Uterus (tissue), 4 donors: ENCODE results near the gene MPP3. TPM values are rescaled to one million over a fixed set of nuclear protein-coding genes. Genes with fewer than 3 reads are reported as not detected.
"Not testable (repeated sequence)": the region's sequence is repeated elsewhere in the genome, so short reads cannot be mapped to it uniquely, and the experiment has no call there.

Source experiments
- DNase-seq, 2 donors: peaks; one replicate each; pipeline ENCODE4 v3.0.0-alpha.2; 2019 to 2020
- H3K27ac ChIP-seq, 2 donors: fragments of 200-600 bp; sonication (generic); 1 replicate in 1 of 2; 2 replicates in 1 of 2; pipeline ENCODE4 v1.5.1; 2016 to 2018
- H3K27me3 ChIP-seq, 2 donors: fragments of 200-600 bp; sonication (generic); one replicate each; pipeline ENCODE4 v1.5.1; 2018 to 2019; ENCODE audit warnings: control low read depth in 1 of 2
- H3K36me3 ChIP-seq, 2 donors: fragments of 200-600 bp; sonication (generic); one replicate each; pipeline ENCODE4 v1.5.1; 2019; ENCODE audit warnings: control low read depth in 1 of 2
- H3K4me1 ChIP-seq, 2 donors: fragments of 200-600 bp; sonication (generic); one replicate each; pipeline ENCODE4 v1.5.1; 2018 to 2019; ENCODE audit warnings: control low read depth in 1 of 2
- H3K4me3 ChIP-seq, 2 donors: fragments of 200-600 bp; sonication (generic); 1 replicate in 1 of 2; 2 replicates in 1 of 2; pipeline ENCODE4 v1.5.1; 2018 to 2019; ENCODE audit warnings: mild to moderate bottlenecking in 1 of 2
- H3K9me3 ChIP-seq, 2 donors: fragments of 200-600 bp; sonication (generic); one replicate each; pipeline ENCODE4 v1.5.1; 2019; ENCODE audit warnings: control low read depth in 1 of 2
- CTCF ChIP-seq, 4 experiments: fragments of 200-600 bp in 2 of 4; fragments of 450-650 bp in 2 of 4; sonication (generic) in 2 of 4; IDR thresholded peaks; one replicate each; pipeline ENCODE4 v1.5.1; 2016 to 2019; ENCODE audit warnings: antibody characterized with exemption in 4 of 4, mild to moderate bottlenecking in 2 of 4, moderate library complexity in 1 of 4
- POLR2A ChIP-seq, 2 donors: fragments of 450-650 bp; IDR thresholded peaks; one replicate each; pipeline ENCODE4 v1.6.1; 2016; ENCODE audit warnings: antibody characterized with exemption in 2 of 2, mild to moderate bottlenecking in 1 of 2, moderate library complexity in 1 of 2
- intact Hi-C: fragments of 100-400 bp; cut with DNase I; formaldehyde crosslinking; loops from one replicate; pipeline ENCODE4 v1.15.1; 2023; ENCODE audit warnings: low total_unique reads
- total RNA-seq, 4 donors: library from RNA; depleted of rRNA in 3 of 4; stranded (reverse); fragments of >200 nt in 3 of 4; gene quantifications; one replicate each; pipeline versions ENCODE4 v1.1.0 to v1.2.4, GENCODE V29; 2014 to 2023
- donor health status: DM: yes; HTN: yes; CAD: no.

MPP3 gene
- total RNA-seq, 4 donors from 2014 or later: 5.6 to 21.2 (median 15.8) TPM

- intact Hi-C loops: no loop called here
- no peaks in the 10 kb centered on the region for H3K9me3 ChIP-seq
- H3K4me3 ChIP-seq: no peak overlapping the region
- no peak for DNase-seq
- H3K36me3 ChIP-seq: no peaks in the 10 kb centered on the region
- TF ChIP-seq CTCF (IDR thresholded peaks at IDR 0.05): no peak
- TF ChIP-seq POLR2A (IDR thresholded peaks at IDR 0.05): no peak
- no peaks in the 10 kb centered on the region for H3K4me1 ChIP-seq
- no peaks in the 10 kb centered on the region for H3K27me3 ChIP-seq
- no peak overlapping the region for H3K27ac ChIP-seq
Observed at GRCh38 chr17:43875476-43876147, 42.7 kb upstream of the MPP3 start.

- Histone ChIP-seq H3K36me3 (no peaks in the 10 kb centered on the region), H3K4me1 (no peaks in the 10 kb centered on the region), H3K27me3 (no peaks in the 10 kb centered on the region), H3K9me3 (no peaks in the 10 kb centered on the region), H3K4me3 (no peak overlapping the region), H3K27ac (no peak overlapping the region)
- TF ChIP-seq CTCF (IDR thresholded peaks at IDR 0.05) (no peak), POLR2A (IDR thresholded peaks at IDR 0.05) (no peak)
- no peak for DNase-seq
- intact Hi-C loops: no loop called here
Observed at GRCh38 chr17:43874293-43874692, 41.3 kb upstream of the MPP3 start.

GRCh38 chr17:43873815-43874214 lies 40.9 kb upstream of the MPP3 start:
- Histone ChIP-seq H3K36me3 (no peaks in the 10 kb centered on the region), H3K9me3 (no peaks in the 10 kb centered on the region), H3K27ac (no peak overlapping the region), H3K4me3 (no peak overlapping the region), H3K4me1 (no peaks in the 10 kb centered on the region), H3K27me3 (no peaks in the 10 kb centered on the region)
- intact Hi-C loops: no loop called here
- TF ChIP-seq CTCF (IDR thresholded peaks at IDR 0.05) (no peak), POLR2A (IDR thresholded peaks at IDR 0.05) (no peak)
- no peak for DNase-seq

GRCh38 chr17:43873091-43873490 lies 40.1 kb upstream of the MPP3 start:
- H3K36me3 ChIP-seq: no peaks in the 10 kb centered on the region
- intact Hi-C loops: no loop called here
- no peak overlapping the region for H3K4me3 ChIP-seq
- H3K27ac ChIP-seq: no peak overlapping the region
- H3K9me3 ChIP-seq: no peaks in the 10 kb centered on the region
- no peaks in the 10 kb centered on the region for H3K4me1 ChIP-seq
- no peaks in the 10 kb centered on the region for H3K27me3 ChIP-seq
- TF ChIP-seq CTCF (IDR thresholded peaks at IDR 0.05) (no peak), POLR2A (IDR thresholded peaks at IDR 0.05) (no peak)
- DNase-seq: no peak

- Histone ChIP-seq H3K27ac (no peak overlapping the region), H3K27me3 (no peaks in the 10 kb centered on the region), H3K36me3 (no peaks in the 10 kb centered on the region), H3K4me1 (no peaks in the 10 kb centered on the region), H3K9me3 (no peaks in the 10 kb centered on the region), H3K4me3 (no peak overlapping the region)
- no peak for DNase-seq
- intact Hi-C loops: no loop called here
- TF ChIP-seq CTCF (IDR thresholded peaks at IDR 0.05) (no peak), POLR2A (IDR thresholded peaks at IDR 0.05) (no peak)
Observed at GRCh38 chr17:43871946-43872690, 39.2 kb upstream of the MPP3 start.

GRCh38 chr17:43869031-43869430 lies 36.1 kb upstream of the MPP3 start:
- H3K4me1 ChIP-seq, H3K27ac ChIP-seq, H3K27me3 ChIP-seq, H3K4me3 ChIP-seq, DNase-seq, H3K9me3 ChIP-seq, H3K36me3 ChIP-seq, intact Hi-C loops: not testable (repeated sequence)
